H9 (cell line): Measurements from ENCODE around the gene SLC25A17. TPM values are rescaled to one million over a fixed set of nuclear protein-coding genes. Genes with fewer than 3 reads are reported as not detected.

Source experiments
- DNase-seq: peaks from one replicate; pipeline ENCODE4 v3.0.0-alpha.2; 2017
- H2AFZ ChIP-seq: one replicate; pipeline ENCODE4 v1.6.1; 2013; ENCODE audit warnings: mild to moderate bottlenecking, low read length, control low read depth, moderate library complexity
- H2AK5ac ChIP-seq: 2 replicates; pipeline ENCODE4 v1.6.1; 2013; ENCODE audit warnings: low read length, control low read depth, mixed read lengths; ENCODE audit not compliant: insufficient read length
- H2BK120ac ChIP-seq: one replicate; pipeline ENCODE4 v1.6.1; 2013; ENCODE audit warnings: low read depth, mild to moderate bottlenecking, low read length, control low read depth, inconsistent platforms; ENCODE audit not compliant: poor library complexity, severe bottlenecking
- H2BK12ac ChIP-seq: 2 replicates; pipeline ENCODE4 v1.6.1; 2013; ENCODE audit warnings: low read length, control low read depth, mixed read lengths, low read depth; ENCODE audit not compliant: insufficient read length
- H2BK15ac ChIP-seq: 2 replicates; pipeline ENCODE4 v1.6.1; 2013; ENCODE audit warnings: low read depth, low read length, control low read depth
- H2BK20ac ChIP-seq: one replicate; pipeline ENCODE4 v1.6.1; 2013; ENCODE audit warnings: low read depth, mild to moderate bottlenecking, low read length, control low read depth, inconsistent platforms; ENCODE audit not compliant: poor library complexity, severe bottlenecking
- H2BK5ac ChIP-seq: 2 replicates; pipeline ENCODE4 v1.6.1; 2013; ENCODE audit warnings: low read length, control low read depth, mixed read lengths; ENCODE audit not compliant: insufficient read length
- H3K14ac ChIP-seq: 2 replicates; pipeline ENCODE4 v1.6.1; 2013; ENCODE audit warnings: low read length, control low read depth; ENCODE audit not compliant: insufficient read depth
- H3K18ac ChIP-seq: 2 replicates; pipeline ENCODE4 v1.6.1; 2013; ENCODE audit warnings: low read depth, mild to moderate bottlenecking, mixed read lengths, low read length, control low read depth; ENCODE audit not compliant: insufficient read length
- H3K23ac ChIP-seq: 2 replicates; pipeline ENCODE4 v1.6.1; 2013; ENCODE audit warnings: low read length, control low read depth, mixed read lengths, low read depth; ENCODE audit not compliant: insufficient read length
- H3K23me2 ChIP-seq: 2 replicates; pipeline ENCODE4 v1.6.1; 2013; ENCODE audit warnings: low read depth, mild to moderate bottlenecking, mixed read lengths, low read length, control low read depth; ENCODE audit not compliant: insufficient read length, poor library complexity, severe bottlenecking
- H3K27ac ChIP-seq: 2 replicates; pipeline ENCODE4 v1.5.1; 2013; ENCODE audit warnings: low read length, control low read depth, mixed read lengths, low read depth; ENCODE audit not compliant: insufficient read length
- H3K27me3 ChIP-seq: 2 replicates; pipeline ENCODE4 v1.6.1; 2013; ENCODE audit warnings: low read length, control low read depth, inconsistent platforms; ENCODE audit not compliant: insufficient read depth
- H3K4ac ChIP-seq: 2 replicates; pipeline ENCODE4 v1.6.1; 2013; ENCODE audit warnings: low read depth, mild to moderate bottlenecking, control low read depth, inconsistent platforms, low read length, moderate library complexity
- H3K4me1 ChIP-seq: 2 replicates; pipeline ENCODE4 v1.6.1; 2013; ENCODE audit warnings: low read length, control low read depth, inconsistent platforms; ENCODE audit not compliant: insufficient read depth
- H3K4me2 ChIP-seq: 2 replicates; pipeline ENCODE4 v1.6.1; 2013; ENCODE audit warnings: low read length, control low read depth, mixed read lengths; ENCODE audit not compliant: insufficient read length, insufficient read depth
- H3K56ac ChIP-seq: 2 replicates; pipeline ENCODE4 v1.6.1; 2013; ENCODE audit warnings: low read depth, mild to moderate bottlenecking, mixed read lengths, low read length, control low read depth; ENCODE audit not compliant: insufficient read length
- H3K79me1 ChIP-seq: 2 replicates; pipeline ENCODE4 v1.6.1; 2013; ENCODE audit warnings: low read depth, mild to moderate bottlenecking, moderate library complexity, low read length, control low read depth, inconsistent platforms; ENCODE audit not compliant: insufficient read depth, poor library complexity, severe bottlenecking
- H3K79me2 ChIP-seq: 2 replicates; pipeline ENCODE4 v1.6.1; 2013; ENCODE audit warnings: low read length, control low read depth, inconsistent platforms; ENCODE audit not compliant: insufficient read depth
- H3K9ac ChIP-seq: 2 replicates; pipeline ENCODE4 v1.6.1; 2013; ENCODE audit warnings: low read length, control low read depth, mixed read lengths; ENCODE audit not compliant: insufficient read length; ENCODE audit errors: extremely low read depth
- H3K9me3 ChIP-seq: one replicate; pipeline ENCODE4 v1.6.1; 2013; ENCODE audit warnings: low read depth, low read length, inconsistent platforms; ENCODE audit not compliant: control insufficient read depth
- H3T11ph ChIP-seq: one replicate; pipeline ENCODE4 v1.6.1; 2013; ENCODE audit warnings: mild to moderate bottlenecking, low read length, control low read depth, inconsistent platforms
- H4K20me1 ChIP-seq: one replicate; pipeline ENCODE4 v1.6.1; 2013; ENCODE audit not compliant: control insufficient read depth, insufficient read length, insufficient read depth
- H4K5ac ChIP-seq: 2 replicates; pipeline ENCODE4 v1.6.1; 2013; ENCODE audit warnings: low read depth, mild to moderate bottlenecking, mixed read lengths, low read length, control low read depth; ENCODE audit not compliant: insufficient read length
- H4K8ac ChIP-seq: replicated peaks from 2 replicates; pipeline ENCODE4 v1.6.1; 2013; ENCODE audit warnings: low read length, control low read depth, mixed read lengths, low read depth; ENCODE audit not compliant: insufficient read length
- H4K91ac ChIP-seq: 2 replicates; pipeline ENCODE4 v1.6.1; 2013; ENCODE audit warnings: low read depth, mild to moderate bottlenecking, moderate library complexity, mixed read lengths, low read length, control low read depth; ENCODE audit not compliant: insufficient read length
- H3K27ac Mint-ChIP-seq, 3 experiments: 2 replicates in 2 of 3; 3 replicates in 1 of 3; pipeline ENCODE4 v1.8.0; 2020 to 2021; ENCODE audit warnings: mixed read lengths in 3 of 3, mild to moderate bottlenecking in 1 of 3, moderate library complexity in 1 of 3
- H3K27me3 Mint-ChIP-seq: 2 replicates; pipeline ENCODE4 v1.8.0; 2021; ENCODE audit warnings: low read depth, mild to moderate bottlenecking, moderate library complexity, mixed read lengths
- H3K36me3 Mint-ChIP-seq, 3 experiments: 2 replicates in 2 of 3; 3 replicates in 1 of 3; pipeline ENCODE4 v1.8.0; 2020 to 2021; ENCODE audit warnings: low read depth in 3 of 3, mixed read lengths in 3 of 3; ENCODE audit not compliant: insufficient read depth in 1 of 3
- H3K4me1 Mint-ChIP-seq, 2 experiments: 2 replicates each; pipeline ENCODE4 v1.8.0; 2020; ENCODE audit warnings: mixed read lengths in 2 of 2
- H3K4me3 Mint-ChIP-seq, 2 experiments: 2 replicates in 1 of 2; 3 replicates in 1 of 2; pipeline ENCODE4 v1.8.0; 2020 to 2021; ENCODE audit warnings: mild to moderate bottlenecking in 2 of 2, mixed read lengths in 2 of 2, moderate library complexity in 1 of 2
- H3K9me3 Mint-ChIP-seq, 2 experiments: 2 replicates in 1 of 2; 3 replicates in 1 of 2; pipeline ENCODE4 v1.8.0; 2020; ENCODE audit warnings: mild to moderate bottlenecking in 2 of 2, mixed read lengths in 2 of 2, moderate library complexity in 1 of 2
- WGBS: extraction: QIAGEN DNeasy Blood & Tissue Kit; methylation state at CpG from one replicate; pipeline ENCODE4 v1.1.7; 2013; ENCODE audit warnings: missing lambda C conversion rate, low lambda C conversion rate, mixed read lengths; ENCODE audit not compliant: insufficient read length; ENCODE audit errors: extremely low coverage; 5-methylcytosine and 5-hydroxymethylcytosine counted together
- total RNA-seq: library from RNA; stranded (reverse); gene quantifications from 2 replicates; pipeline ENCODE4 v1.2.1, GENCODE V29; 2021
- TF ChIP-seq, protein P1 (sequence below): fragments of 200-600 bp; sonication (generic); conservative IDR thresholded peaks from 3 replicates; pipeline ENCODE4 v1.8.0; 2021; ENCODE audit warnings: antibody characterized with exemption, mild to moderate bottlenecking

The SLC25A17 gene
- total RNA-seq, 1 experiment from 2014 or later: 26.5 TPM

DNA sequence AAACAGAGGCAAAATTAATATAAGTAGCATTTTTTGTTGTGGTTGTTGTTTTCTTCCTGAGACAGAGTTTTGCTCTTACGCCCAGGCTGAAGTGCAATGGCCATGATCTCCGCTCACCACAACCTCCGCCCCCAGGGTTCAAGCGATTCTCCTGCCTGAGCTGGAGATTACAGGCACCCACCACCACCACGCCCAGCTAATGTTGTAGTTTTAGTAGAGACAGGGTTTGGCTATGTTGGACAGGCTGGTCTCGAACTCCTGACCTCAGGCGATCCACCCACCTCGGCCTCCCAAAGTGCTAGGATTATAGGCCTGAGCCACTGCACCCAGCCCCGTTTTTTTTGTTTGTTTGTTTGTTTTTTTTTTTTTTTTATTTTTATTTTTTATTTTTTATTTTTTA is 75.4 kb downstream of the SLC25A17 start:
- Histone ChIP-seq H3K79me1 (no peaks in the 10 kb centered on the region), H2BK15ac (no peak overlapping the region), H2AFZ (no peak overlapping the region), H2BK20ac (no peak overlapping the region), H3K79me2 (no peaks in the 10 kb centered on the region), H3K9ac (no peak overlapping the region), H4K20me1 (no peaks in the 10 kb centered on the region), H4K5ac (no peak overlapping the region), H3K4me2 (no peak overlapping the region), H2BK120ac (no peak overlapping the region), H3K4ac (no peak overlapping the region), H3K4me1 (no peaks in the 10 kb centered on the region), H3K9me3 (peaks cover 6% of the 10 kb centered on the region), H2BK12ac (no peak overlapping the region), H3K14ac (no peak overlapping the region), H3K56ac (no peak overlapping the region), H2BK5ac (no peak overlapping the region), H3K23me2 (no peaks in the 10 kb centered on the region), H3K27me3 (no peaks in the 10 kb centered on the region), H4K8ac (no peak overlapping the region), H3K27ac (no peak overlapping the region), H3K23ac (no peak overlapping the region), H3T11ph (no peak overlapping the region), H2AK5ac (no peak overlapping the region), H3K18ac (no peak overlapping the region), H4K91ac (no peak overlapping the region)
- Mint-ChIP-seq H3K36me3 (peaks cover 4 to 18% (median 12%) of the 10 kb centered on the region in 3 experiments), H3K4me1 (peaks cover 3% of the 10 kb centered on the region in 2 experiments; a peak in 1 of 4 replicates), H3K27ac (no peak overlapping the region), H3K9me3 (peaks cover 13% of the 10 kb centered on the region in 2 experiments), H3K4me3 (no peak overlapping the region), H3K27me3 (peaks cover 3% of the 10 kb centered on the region)
- WGBS: no CpG with 5 or more reads among the region's 9 CpGs
- DNase-seq: no peak
- TF ChIP-seq, protein P1, sequence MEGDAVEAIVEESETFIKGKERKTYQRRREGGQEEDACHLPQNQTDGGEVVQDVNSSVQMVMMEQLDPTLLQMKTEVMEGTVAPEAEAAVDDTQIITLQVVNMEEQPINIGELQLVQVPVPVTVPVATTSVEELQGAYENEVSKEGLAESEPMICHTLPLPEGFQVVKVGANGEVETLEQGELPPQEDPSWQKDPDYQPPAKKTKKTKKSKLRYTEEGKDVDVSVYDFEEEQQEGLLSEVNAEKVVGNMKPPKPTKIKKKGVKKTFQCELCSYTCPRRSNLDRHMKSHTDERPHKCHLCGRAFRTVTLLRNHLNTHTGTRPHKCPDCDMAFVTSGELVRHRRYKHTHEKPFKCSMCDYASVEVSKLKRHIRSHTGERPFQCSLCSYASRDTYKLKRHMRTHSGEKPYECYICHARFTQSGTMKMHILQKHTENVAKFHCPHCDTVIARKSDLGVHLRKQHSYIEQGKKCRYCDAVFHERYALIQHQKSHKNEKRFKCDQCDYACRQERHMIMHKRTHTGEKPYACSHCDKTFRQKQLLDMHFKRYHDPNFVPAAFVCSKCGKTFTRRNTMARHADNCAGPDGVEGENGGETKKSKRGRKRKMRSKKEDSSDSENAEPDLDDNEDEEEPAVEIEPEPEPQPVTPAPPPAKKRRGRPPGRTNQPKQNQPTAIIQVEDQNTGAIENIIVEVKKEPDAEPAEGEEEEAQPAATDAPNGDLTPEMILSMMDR: no peak
